Osteocyte (in vitro differentiated cells): Measurements from ENCODE around the gene S100PBP. TPM values are rescaled to one million over a fixed set of nuclear protein-coding genes. Genes with fewer than 3 reads are reported as not detected.

Experiments used
- DNase-seq: peaks from one replicate; pipeline ENCODE4 v3.0.0; 2021; ENCODE audit warnings: mixed read lengths; ENCODE audit not compliant: unreplicated experiment; ENCODE audit errors: extremely low spot score
- H3K27ac Mint-ChIP-seq: one replicate; pipeline ENCODE4 v1.8.0; 2021; ENCODE audit warnings: mild to moderate bottlenecking, mixed read lengths; ENCODE audit not compliant: unreplicated experiment
- H3K27me3 Mint-ChIP-seq: one replicate; pipeline ENCODE4 v1.8.0; 2021; ENCODE audit warnings: mixed read lengths; ENCODE audit not compliant: unreplicated experiment
- H3K36me3 Mint-ChIP-seq: one replicate; pipeline ENCODE4 v1.8.0; 2021; ENCODE audit warnings: mixed read lengths; ENCODE audit not compliant: unreplicated experiment
- H3K4me1 Mint-ChIP-seq: one replicate; pipeline ENCODE4 v1.8.0; 2021; ENCODE audit warnings: mixed read lengths; ENCODE audit not compliant: unreplicated experiment
- H3K4me3 Mint-ChIP-seq: one replicate; pipeline ENCODE4 v1.8.0; 2021; ENCODE audit warnings: mild to moderate bottlenecking, moderate library complexity, mixed read lengths; ENCODE audit not compliant: unreplicated experiment
- H3K9me3 Mint-ChIP-seq: one replicate; pipeline ENCODE4 v1.8.0; 2021; ENCODE audit warnings: mixed read lengths; ENCODE audit not compliant: unreplicated experiment
- CTCF ChIP-seq: fragments of 200-600 bp; sonication (generic); IDR thresholded peaks from 2 replicates; pipeline ENCODE4 v1.5.0; 2021; ENCODE audit warnings: antibody characterized with exemption, mild to moderate bottlenecking, moderate library complexity
- long read RNA-seq: library from polyadenylated mRNA; unstranded; transcript quantifications from one replicate; pipeline ENCODE4 v2.0.0, GENCODE V29; 2021
- total RNA-seq: library from RNA; stranded (reverse); gene quantifications from 2 replicates; pipeline ENCODE4 v1.2.1, GENCODE V29; 2021

The S100PBP gene
- total RNA-seq, result 49.8 and 54.4 TPM in 2 replicates
- long read RNA-seq, full-length matches to known transcripts, result 16 of 54 reads
- long read RNA-seq, partial matches to known transcripts, result 21 of 54 reads
- long read RNA-seq, other reads (novel, unspliced or antisense), result 17 of 54 reads

- Mint-ChIP-seq H3K27ac (peak within 1 kb of the TSS; percentile 98), H3K4me3 (peak within 1 kb of the TSS; percentile 99), H3K9me3 (no peaks in the 10 kb centered on the region), H3K27me3 (no peaks in the 10 kb centered on the region), H3K4me1 (peaks cover 45% of the 10 kb centered on the region), H3K36me3 (peaks cover 18% of the 10 kb centered on the region)
- TF ChIP-seq CTCF, result no peak
- DNase-seq, result peak; percentile 100
These were observed at the start of gene S100PBP, which contains the start of gene YARS1 for GRCh38 chr1:32817159-32817814. TSS of gene S100PBP (plus strand) at chr1:32817653. CDS start at chr1:32826100, 8,447 bp downstream. TSS of gene YARS1 (minus strand) at chr1:32817358. CDS start at chr1:32817244, 114 bp downstream.

GRCh38 chr1:32768110-32768850 is 49.2 kb upstream of the S100PBP start:
- Mint-ChIP-seq H3K4me1 (peaks cover 46% of the 10 kb centered on the region), H3K36me3 (peaks cover 8% of the 10 kb centered on the region), H3K27me3 (no peaks in the 10 kb centered on the region), H3K27ac (peak overlapping the region; percentile 7), H3K9me3 (no peaks in the 10 kb centered on the region), H3K4me3 (no peak overlapping the region)
- TF ChIP-seq CTCF, result no peak
- no peak for DNase-seq

GRCh38 chr1:32769524-32770220 is 47.8 kb upstream of the S100PBP start:
- H3K9me3 Mint-ChIP-seq, result no peaks in the 10 kb centered on the region
- no peaks in the 10 kb centered on the region for H3K27me3 Mint-ChIP-seq
- no peak for TF ChIP-seq CTCF
- peak overlapping the region; percentile 85 for H3K27ac Mint-ChIP-seq
- peaks cover 54% of the 10 kb centered on the region for H3K4me1 Mint-ChIP-seq
- no peak overlapping the region for H3K4me3 Mint-ChIP-seq
- DNase-seq, result no peak
- peaks cover 13% of the 10 kb centered on the region for H3K36me3 Mint-ChIP-seq

GRCh38 chr1:32770221-32770731 is 47.2 kb upstream of the S100PBP start:
- peak overlapping the region; percentile 57 for H3K27ac Mint-ChIP-seq
- DNase-seq, result no peak
- no peak overlapping the region for H3K4me3 Mint-ChIP-seq

More at GRCh38 chr1:32770221-32770731, 47.2 kb upstream of the S100PBP start:
- Mint-ChIP-seq H3K36me3 (peaks cover 13% of the 10 kb centered on the region), H3K4me1 (peaks cover 56% of the 10 kb centered on the region), H3K9me3 (no peaks in the 10 kb centered on the region), H3K27me3 (no peaks in the 10 kb centered on the region)
- no peak for TF ChIP-seq CTCF
